ENCODE measurements around the gene MACROD2. TPM values are rescaled to one million over a fixed set of nuclear protein-coding genes. Genes with fewer than 3 reads are reported as not detected.
"Not testable (repeated sequence)": the region's sequence is repeated elsewhere in the genome, so short reads cannot be mapped to it uniquely, and the experiment has no call there.

MACROD2 gene
- total RNA-seq, 4 donors from 2014 or later: 1.8 to 4.8 (median 2.9) TPM

GRCh38 chr20:15364781-15365180 lies 1369.5 kb downstream of the MACROD2 start:
- Histone ChIP-seq H3K4me3 (no peak overlapping the region), H3K36me3 (no peaks in the 10 kb centered on the region), H3K27ac (no peak overlapping the region), H3K4me1 (no peaks in the 10 kb centered on the region), H3K9me3 (no peaks in the 10 kb centered on the region), H3K27me3 (no peaks in the 10 kb centered on the region)
- no peak for DNase-seq
- TF ChIP-seq CTCF (IDR thresholded peaks at IDR 0.05) (no peak), POLR2A (IDR thresholded peaks at IDR 0.05) (no peak)
- 67 to 72% methylated on average over 2 of the region's 2 CpGs for WGBS, 2 donors
- intact Hi-C loops (cut with DNase I): no loop called here

GRCh38 chr20:15370370-15370769 lies 1375.1 kb downstream of the MACROD2 start:
- H3K4me1 ChIP-seq: no peaks in the 10 kb centered on the region
- H3K9me3 ChIP-seq: no peaks in the 10 kb centered on the region
- WGBS, 2 donors: 82 to 85% methylated on average over 1 of the region's 1 CpG
- H3K27me3 ChIP-seq: no peaks in the 10 kb centered on the region
- H3K36me3 ChIP-seq: no peaks in the 10 kb centered on the region
- H3K27ac ChIP-seq: no peak overlapping the region
- intact Hi-C loops (cut with DNase I): no loop called here
- no peak for TF ChIP-seq CTCF (IDR thresholded peaks at IDR 0.05)
- TF ChIP-seq POLR2A (IDR thresholded peaks at IDR 0.05): no peak
- no peak for DNase-seq
- no peak overlapping the region for H3K4me3 ChIP-seq

- Histone ChIP-seq H3K27me3 (no peaks in the 10 kb centered on the region), H3K4me3 (no peak overlapping the region), H3K9me3 (no peaks in the 10 kb centered on the region), H3K4me1 (no peaks in the 10 kb centered on the region), H3K27ac (no peak overlapping the region), H3K36me3 (no peaks in the 10 kb centered on the region)
- intact Hi-C loops (cut with DNase I): no loop called here
- no peak for TF ChIP-seq CTCF (IDR thresholded peaks at IDR 0.05)
- no peak for TF ChIP-seq POLR2A (IDR thresholded peaks at IDR 0.05)
- no peak for DNase-seq
- 65 to 75% methylated on average over 4 of the region's 4 CpGs for WGBS, 2 donors
Observed at GRCh38 chr20:15374682-15375081, 1379.4 kb downstream of the MACROD2 start.

- Histone ChIP-seq H3K4me1 (no peaks in the 10 kb centered on the region), H3K9me3 (no peaks in the 10 kb centered on the region), H3K4me3 (no peak overlapping the region), H3K27ac (no peak overlapping the region), H3K36me3 (no peaks in the 10 kb centered on the region), H3K27me3 (no peaks in the 10 kb centered on the region)
- DNase-seq: no peak
- intact Hi-C loops (cut with DNase I): no loop called here
- 76 to 89% methylated on average over 3 of the region's 3 CpGs for WGBS, 2 donors
- TF ChIP-seq CTCF (IDR thresholded peaks at IDR 0.05): no peak
- no peak for TF ChIP-seq POLR2A (IDR thresholded peaks at IDR 0.05)
Observed at GRCh38 chr20:15375836-15376235, 1380.5 kb downstream of the MACROD2 start.

DNA sequence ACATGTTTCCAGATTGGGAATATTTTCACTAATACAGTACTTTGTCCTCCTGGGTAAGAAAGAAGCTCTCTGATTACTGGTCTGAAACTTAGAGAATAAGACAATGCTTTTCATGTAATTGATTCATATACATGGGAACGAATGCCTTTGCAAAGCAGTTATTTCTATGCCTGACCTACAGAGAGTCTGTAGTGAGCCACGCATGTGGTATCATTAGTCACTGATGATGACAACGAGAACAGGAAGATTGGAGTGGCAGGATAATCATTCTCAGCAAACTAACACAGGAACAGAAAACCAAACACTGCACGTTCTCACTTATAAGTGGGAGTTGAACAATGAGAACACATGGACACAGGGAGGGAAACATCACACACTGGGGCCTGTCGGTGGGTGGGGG lies 1382.3 kb downstream of the MACROD2 start:
- H3K27me3 ChIP-seq; H3K9me3 ChIP-seq; intact Hi-C loops (cut with DNase I); H3K36me3 ChIP-seq; DNase-seq; H3K4me3 ChIP-seq; H3K27ac ChIP-seq; H3K4me1 ChIP-seq: not testable (repeated sequence)
- 60 to 78% methylated on average over 5 of the region's 5 CpGs for WGBS, 2 donors

- TF ChIP-seq POLR2A (IDR thresholded peaks at IDR 0.05) (no peak), CTCF (IDR thresholded peaks at IDR 0.05) (no peak)
- Histone ChIP-seq H3K27ac (no peak overlapping the region), H3K4me1 (no peaks in the 10 kb centered on the region), H3K27me3 (no peaks in the 10 kb centered on the region), H3K9me3 (no peaks in the 10 kb centered on the region), H3K4me3 (no peak overlapping the region), H3K36me3 (no peaks in the 10 kb centered on the region)
- no peak for DNase-seq
- 51 to 60% methylated on average over 2 of the region's 2 CpGs for WGBS, 2 donors
- intact Hi-C loops (cut with DNase I): no loop called here
Observed at GRCh38 chr20:15378151-15378550, 1382.8 kb downstream of the MACROD2 start.
